Stimulated activated CD4-positive, alpha-beta T cell treated with anti-CD3 and anti-CD28 coated beads, Interleukin-1b, Interleukin-23, amount 100 ng/mL, for 1 hour (primary cell): ENCODE measurements around the gene HES3.
A peak's percentile ranks its signal among the peaks of the same experiment; 100 is the strongest.

Experiments used
- DNase-seq, 2 donors: peaks; one replicate each; pipeline ENCODE4 v3.0.0-alpha.2; 2020; ENCODE audit warnings: low read depth in 2 of 2

Gene HES3

DNA sequence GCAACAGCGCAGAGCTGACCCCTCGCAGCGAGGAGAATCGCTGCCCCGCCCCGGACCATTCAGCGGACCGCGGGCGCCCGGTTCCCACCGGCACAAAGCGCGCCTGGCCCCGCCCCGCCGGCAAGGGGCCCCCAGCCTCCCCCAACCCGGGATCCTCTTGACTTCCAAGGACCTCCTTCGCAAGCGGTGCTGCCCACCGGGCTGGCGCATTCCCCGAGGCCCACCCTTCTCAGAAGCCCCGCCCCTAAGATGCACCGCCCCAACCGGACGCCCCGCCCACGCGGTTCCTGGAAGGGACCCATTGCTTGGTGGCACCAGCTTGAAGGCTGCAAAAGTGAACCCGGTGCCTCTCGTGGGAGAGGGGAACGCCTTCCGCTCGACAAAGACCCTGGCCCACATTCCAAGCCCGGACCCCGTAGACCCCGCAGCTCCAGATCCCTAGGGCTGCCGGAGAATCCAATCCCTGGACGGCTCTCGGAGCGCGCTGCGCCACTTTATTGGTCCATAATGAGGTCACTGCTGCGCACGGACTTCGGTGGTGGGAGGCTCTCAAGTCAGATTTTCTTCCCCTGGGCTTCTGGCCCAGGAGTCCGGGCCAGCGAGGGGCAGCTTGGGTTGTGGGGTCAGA lies 2.0 kb downstream of the HES3 start:
- no peak for DNase-seq

DNA sequence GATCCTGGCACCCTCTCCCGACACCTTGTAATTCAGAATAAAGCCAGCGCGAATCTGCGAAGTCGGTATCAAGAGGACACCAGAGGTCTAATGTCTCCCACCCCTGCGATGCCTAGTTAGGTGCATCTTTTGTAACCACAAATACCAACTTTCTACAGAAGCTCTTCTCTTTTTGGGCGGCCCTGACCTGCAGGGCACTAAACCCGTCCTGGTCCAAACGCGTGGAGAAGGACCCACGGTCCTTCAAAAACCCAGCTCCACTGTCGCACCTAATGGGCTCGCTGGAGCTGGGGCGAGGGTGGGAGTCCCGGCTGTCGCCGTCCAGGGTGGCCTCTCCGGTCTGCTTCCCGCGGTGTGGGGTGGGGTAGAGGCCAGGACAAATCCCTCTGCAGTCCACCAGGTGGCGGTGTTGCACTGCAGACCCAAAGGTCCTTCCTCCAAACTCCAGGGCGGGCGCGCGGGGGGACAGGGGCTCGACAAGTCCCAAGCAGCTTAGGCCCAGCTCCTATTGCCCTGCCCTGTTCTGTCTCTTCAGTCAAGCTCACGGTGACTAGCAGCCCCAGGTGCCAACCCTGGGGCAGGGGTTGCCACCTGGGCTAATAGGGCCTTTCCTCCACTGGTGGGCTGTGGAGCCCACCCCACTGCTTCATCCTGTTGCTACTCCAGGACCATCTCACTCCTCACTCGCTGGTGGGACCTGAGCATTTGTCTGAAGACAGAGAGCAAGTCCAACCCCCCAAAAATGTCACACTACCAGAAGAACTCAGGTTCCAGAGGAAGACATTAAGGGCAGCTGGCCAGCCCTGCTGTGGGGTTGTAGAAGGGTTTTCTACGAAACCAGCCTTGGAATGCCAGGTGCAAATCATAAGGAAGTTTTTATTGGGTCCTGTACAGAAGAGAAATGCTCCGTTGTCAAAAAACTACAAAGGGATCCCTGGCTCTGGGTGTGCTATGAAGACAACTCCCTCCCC lies 2.8 kb downstream of the HES3 start:
- peak; percentile 58 to 69 for DNase-seq

- no peak for DNase-seq
Measured at GRCh38 chr1:6247651-6248050, 3.7 kb downstream of the HES3 start.

DNA sequence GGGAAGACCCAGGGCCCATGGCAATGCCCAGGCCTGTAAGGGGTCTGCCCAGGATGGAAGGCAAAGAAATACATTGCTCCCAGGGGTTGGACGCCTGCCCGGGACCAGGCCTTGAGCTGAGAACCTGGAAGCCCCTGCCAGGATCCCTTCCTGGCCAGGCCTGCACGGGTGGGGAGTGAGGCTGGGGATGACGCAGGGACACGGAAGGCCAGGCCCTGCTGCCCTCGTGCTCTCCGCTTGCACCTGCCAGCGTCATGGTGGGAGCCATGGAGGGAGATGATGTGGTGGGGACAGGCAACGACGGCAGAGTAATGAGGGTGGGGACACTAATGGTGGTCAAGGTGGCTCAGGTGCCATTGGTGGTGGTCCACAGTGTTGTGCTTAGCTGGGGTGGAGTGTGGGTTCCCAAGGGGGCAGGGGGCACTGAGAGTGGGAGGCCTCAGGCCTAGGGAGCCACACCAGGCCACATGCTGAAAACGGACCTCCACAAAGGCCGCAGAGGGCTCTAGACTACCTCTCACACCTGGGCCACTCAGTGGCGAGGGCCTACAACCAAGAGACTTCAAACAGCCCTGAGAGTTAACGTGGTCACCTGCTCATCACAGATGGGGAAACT lies 4.3 kb downstream of the HES3 start:
- DNase-seq = no peak

GRCh38 chr1:6248932-6249738 lies 5.2 kb downstream of the HES3 start:
- no peak for DNase-seq

- DNase-seq = no peak
Measured at GRCh38 chr1:6249739-6250689, 6.0 kb downstream of the HES3 start.

DNA sequence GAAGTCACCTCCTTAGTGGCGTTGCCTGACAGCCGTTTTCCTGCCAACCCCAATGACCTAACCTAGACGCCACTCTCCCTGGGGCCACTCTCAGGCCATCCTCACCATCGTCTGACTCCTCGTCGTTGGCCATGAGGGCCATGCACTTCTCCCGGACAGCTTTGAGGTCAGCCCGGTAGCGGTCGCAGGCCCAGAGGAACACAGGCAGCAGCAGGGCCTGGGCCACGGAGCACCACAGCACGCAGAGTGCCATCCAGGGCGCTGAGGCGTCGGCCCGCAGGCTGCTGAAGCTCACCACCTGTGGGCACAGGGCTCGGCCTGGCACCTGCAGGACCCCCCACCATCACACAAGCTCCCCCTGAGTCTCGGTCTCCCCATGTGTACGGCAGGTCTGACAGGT lies 7.3 kb downstream of the HES3 start:
- no peak for DNase-seq

DNA sequence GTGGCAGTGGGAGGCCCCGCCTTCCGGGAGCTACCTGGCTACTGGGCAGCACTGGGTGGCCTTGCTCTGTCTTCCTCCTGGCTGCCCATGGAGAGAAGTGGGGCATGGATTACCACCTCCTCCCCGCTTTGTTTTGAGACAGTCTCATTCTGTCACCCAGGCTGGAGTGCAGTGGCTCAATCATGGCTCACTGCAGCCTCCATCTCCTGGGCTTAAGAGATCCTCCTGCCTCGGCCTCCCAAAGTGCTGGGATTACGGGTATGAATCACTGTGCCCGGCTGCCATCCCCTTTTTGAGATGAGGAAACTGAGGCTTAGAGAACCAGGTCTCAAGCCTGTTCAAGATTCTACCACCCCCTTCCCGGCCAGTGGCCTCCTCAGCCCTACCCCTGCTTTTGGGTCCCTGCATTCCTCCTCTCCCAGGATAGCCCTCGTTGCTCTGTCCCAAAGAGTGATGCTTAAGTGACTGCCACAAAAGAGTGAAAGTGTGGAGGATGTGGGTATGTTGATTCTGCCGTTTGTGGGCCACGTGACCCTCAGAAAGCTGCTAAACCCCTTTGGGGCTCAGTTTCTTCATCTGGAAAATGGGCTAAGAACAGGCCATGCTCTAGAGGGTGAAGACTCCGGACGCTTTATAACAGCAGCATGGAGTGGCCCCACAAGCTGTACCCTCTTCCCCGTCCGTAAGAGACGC lies 7.8 kb downstream of the HES3 start:
- no peak for DNase-seq

GRCh38 chr1:6252374-6252710 lies 8.4 kb downstream of the HES3 start:
- DNase-seq = no peak

DNA sequence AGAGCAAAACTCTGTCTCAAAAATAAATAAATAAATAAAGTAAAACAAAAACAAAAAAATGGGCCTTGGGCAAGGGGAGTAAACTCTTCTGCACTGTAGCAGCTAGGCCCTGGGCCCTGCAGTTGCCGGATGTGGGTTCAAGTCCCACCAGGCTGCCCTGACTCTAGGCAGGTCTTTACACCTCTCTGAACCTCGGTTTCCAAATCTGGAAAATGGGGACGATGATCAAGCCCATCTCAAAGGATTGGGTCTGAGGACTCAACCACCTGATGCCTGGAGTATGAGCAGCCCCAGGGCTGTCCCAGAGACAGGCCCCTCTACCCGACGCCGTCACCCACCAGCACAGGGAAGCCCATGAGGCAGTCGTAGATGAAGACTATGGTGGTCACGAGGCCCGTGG lies 9.4 kb downstream of the HES3 start:
- DNase-seq = no peak

DNA sequence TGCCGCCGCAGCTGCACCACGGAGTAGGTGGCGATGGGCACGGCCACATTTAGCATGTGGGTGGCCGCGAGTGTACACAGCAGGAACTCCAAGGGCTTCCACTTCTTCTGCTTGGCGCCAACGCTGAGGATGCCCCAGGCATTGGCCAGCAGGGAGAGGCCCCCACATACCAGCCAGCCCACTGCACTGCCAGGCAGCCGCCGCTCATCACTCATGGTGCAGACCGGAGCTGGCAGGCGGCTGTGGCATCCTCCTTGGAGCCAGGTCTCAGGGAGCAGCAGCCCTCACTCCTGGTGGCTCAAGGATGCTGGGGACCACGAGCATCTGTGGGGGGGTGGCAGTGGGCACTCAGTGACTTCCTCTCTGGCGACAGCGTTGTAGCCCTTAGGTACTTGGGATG lies 10.7 kb downstream of the HES3 start:
- no peak for DNase-seq

- DNase-seq = no peak
Measured at GRCh38 chr1:6256645-6257044, 12.7 kb downstream of the HES3 start.

- DNase-seq = no peak
Measured at GRCh38 chr1:6257541-6258069, 13.6 kb downstream of the HES3 start.

- no peak for DNase-seq
Measured at GRCh38 chr1:6258675-6259074, 14.7 kb downstream of the HES3 start.

DNA sequence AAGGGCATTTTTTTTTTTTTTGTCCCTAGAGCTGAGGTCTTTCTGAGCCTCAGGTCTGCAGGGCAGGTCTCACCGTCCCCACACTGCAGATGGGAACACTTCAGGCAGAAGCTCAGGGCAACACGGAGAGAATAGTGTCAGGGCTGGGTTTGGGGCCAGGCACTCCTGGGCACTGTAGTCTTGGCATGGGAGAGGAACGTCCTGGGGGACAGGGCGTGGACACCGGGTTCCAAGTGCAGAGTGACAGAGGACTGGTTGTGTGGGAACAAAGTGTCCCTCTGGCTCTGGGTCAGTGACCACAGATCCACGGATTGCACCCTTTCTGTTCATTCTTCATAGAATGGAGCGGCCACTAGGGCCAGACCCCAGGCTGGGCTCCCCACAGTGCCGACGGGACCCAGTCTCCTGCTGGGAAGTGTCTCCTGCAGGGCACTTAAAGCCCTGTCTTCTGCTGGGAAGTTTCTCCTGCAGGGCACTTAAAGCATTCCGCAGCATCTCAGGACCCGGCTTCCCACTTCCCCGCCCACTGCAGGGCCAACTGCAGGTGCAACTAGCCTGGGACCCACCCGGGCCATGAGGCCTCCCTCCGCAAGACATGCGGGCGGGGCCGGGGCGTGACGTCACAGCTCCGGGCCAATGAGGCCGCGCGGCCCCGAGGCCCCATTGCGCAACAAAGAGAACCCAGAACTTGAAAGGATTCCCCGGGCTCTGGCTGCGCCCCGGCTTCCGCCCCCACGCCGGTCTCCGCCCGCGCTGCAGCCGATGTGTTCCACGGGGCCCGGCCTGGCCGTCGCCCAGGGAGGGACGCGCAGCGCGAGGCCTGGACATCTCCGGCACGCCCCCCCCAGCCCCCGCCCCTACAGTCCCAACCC lies 15.7 kb downstream of the HES3 start:
- peak; percentile 26 to 47 for DNase-seq

- DNase-seq = no peak
Measured at GRCh38 chr1:6260433-6260934, 16.5 kb downstream of the HES3 start.

GRCh38 chr1:6260961-6261614 lies 17.1 kb downstream of the HES3 start, which contains the start of gene GPR153:
Gene GPR153, minus strand, starts transcription at chr1:6261098. Its CDS starts 6,193 bp downstream, at chr1:6254905.
- DNase-seq = peak in 1 of 2 donors; percentile 43

- no peak for DNase-seq
Measured at GRCh38 chr1:6261615-6261995, 17.6 kb downstream of the HES3 start.
